SK-N-SH treated with all-trans-retinoic acid at 6 μM for 48 hours (cell line): ENCODE measurements around the gene BUD13.

ENCODE experiments used
- ARNTL ChIP-seq: fragments of 450-650 bp; formaldehyde crosslinking; IDR thresholded peaks from 2 replicates; pipeline ENCODE4 v1.5.0; 2020; ENCODE audit warnings: low read depth, mild to moderate bottlenecking, moderate library complexity, borderline replicate concordance
- BACH2 ChIP-seq: fragments of 250-450 bp; sonication (Bioruptor Pico); IDR thresholded peaks from 2 replicates; pipeline ENCODE4 v1.9.0; 2021; ENCODE audit warnings: mild to moderate bottlenecking, borderline replicate concordance
- CREB5 ChIP-seq: fragments of 250-450 bp; sonication (Bioruptor Pico); IDR thresholded peaks from 2 replicates; pipeline ENCODE4 v1.5.1; 2020; ENCODE audit warnings: low read depth, mild to moderate bottlenecking, moderate library complexity
- CSDC2 ChIP-seq: fragments of 250-450 bp; sonication (Bioruptor Pico); IDR thresholded peaks from 2 replicates; pipeline ENCODE4 v1.5.0; 2020; ENCODE audit warnings: mild to moderate bottlenecking, moderate library complexity
- CSRNP3 ChIP-seq: fragments of 250-450 bp; sonication (Bioruptor Pico); IDR thresholded peaks from 2 replicates; pipeline ENCODE4 v1.5.1; 2021; ENCODE audit warnings: mild to moderate bottlenecking, moderate library complexity
- GLIS3 ChIP-seq: fragments of 250-450 bp; sonication (Bioruptor Pico); IDR thresholded peaks from 2 replicates; pipeline ENCODE4 v1.5.0; 2020; ENCODE audit warnings: mild to moderate bottlenecking, moderate library complexity
- PPARA ChIP-seq: fragments of 250-450 bp; sonication (Bioruptor Pico); IDR thresholded peaks from 2 replicates; pipeline ENCODE4 v1.5.0; 2020; ENCODE audit warnings: mild to moderate bottlenecking, borderline replicate concordance
- RARB ChIP-seq: fragments of 250-450 bp; sonication (Bioruptor Pico); IDR thresholded peaks from 2 replicates; pipeline ENCODE4 v1.8.0; 2021; ENCODE audit warnings: mild to moderate bottlenecking, moderate library complexity
- SNAI2 ChIP-seq: fragments of 250-450 bp; sonication (Bioruptor Pico); IDR thresholded peaks from 2 replicates; pipeline ENCODE4 v1.5.0; 2020; ENCODE audit warnings: mild to moderate bottlenecking, moderate library complexity
- TCF4 ChIP-seq: fragments of 250-450 bp; sonication (Bioruptor Pico); IDR thresholded peaks from 2 replicates; pipeline ENCODE4 v1.8.0; 2021; ENCODE audit warnings: mild to moderate bottlenecking, moderate library complexity, borderline replicate concordance
- ZFP30 ChIP-seq: fragments of 450-650 bp; formaldehyde crosslinking; IDR thresholded peaks from 2 replicates; pipeline ENCODE4 v1.5.0; 2022; ENCODE audit warnings: mild to moderate bottlenecking, moderate library complexity
- ZNF565 ChIP-seq: fragments of 450-650 bp; formaldehyde crosslinking; conservative IDR thresholded peaks from 2 replicates; pipeline ENCODE4 v1.5.0; 2020; ENCODE audit warnings: low read depth, mild to moderate bottlenecking, moderate library complexity
- TF ChIP-seq, protein P1 (sequence below): fragments of 250-450 bp; sonication (Bioruptor Pico); IDR thresholded peaks from 2 replicates; pipeline ENCODE4 v1.8.0; 2020; ENCODE audit warnings: mild to moderate bottlenecking, moderate library complexity, borderline replicate concordance
- TF ChIP-seq, protein P2 (sequence below): fragments of 250-450 bp; sonication (Bioruptor Pico); IDR thresholded peaks from 2 replicates; pipeline ENCODE4 v1.5.0; 2020; ENCODE audit warnings: mild to moderate bottlenecking, moderate library complexity

GRCh38 chr11:116791002-116791812 lies 18.4 kb upstream of the BUD13 start:
- TF ChIP-seq, protein P1, sequence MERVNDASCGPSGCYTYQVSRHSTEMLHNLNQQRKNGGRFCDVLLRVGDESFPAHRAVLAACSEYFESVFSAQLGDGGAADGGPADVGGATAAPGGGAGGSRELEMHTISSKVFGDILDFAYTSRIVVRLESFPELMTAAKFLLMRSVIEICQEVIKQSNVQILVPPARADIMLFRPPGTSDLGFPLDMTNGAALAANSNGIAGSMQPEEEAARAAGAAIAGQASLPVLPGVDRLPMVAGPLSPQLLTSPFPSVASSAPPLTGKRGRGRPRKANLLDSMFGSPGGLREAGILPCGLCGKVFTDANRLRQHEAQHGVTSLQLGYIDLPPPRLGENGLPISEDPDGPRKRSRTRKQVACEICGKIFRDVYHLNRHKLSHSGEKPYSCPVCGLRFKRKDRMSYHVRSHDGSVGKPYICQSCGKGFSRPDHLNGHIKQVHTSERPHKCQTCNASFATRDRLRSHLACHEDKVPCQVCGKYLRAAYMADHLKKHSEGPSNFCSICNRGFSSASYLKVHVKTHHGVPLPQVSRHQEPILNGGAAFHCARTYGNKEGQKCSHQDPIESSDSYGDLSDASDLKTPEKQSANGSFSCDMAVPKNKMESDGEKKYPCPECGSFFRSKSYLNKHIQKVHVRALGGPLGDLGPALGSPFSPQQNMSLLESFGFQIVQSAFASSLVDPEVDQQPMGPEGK (CRISPR knock-in tag), result no peak
- no peak for TF ChIP-seq ARNTL (CRISPR knock-in tag)
- no peak for TF ChIP-seq RARB (CRISPR knock-in tag)
- TF ChIP-seq CSRNP3 (CRISPR knock-in tag), result no peak
- no peak for TF ChIP-seq CSDC2 (CRISPR knock-in tag)
- TF ChIP-seq ZNF565 (CRISPR knock-in tag), result no peak
- TF ChIP-seq, protein P2, sequence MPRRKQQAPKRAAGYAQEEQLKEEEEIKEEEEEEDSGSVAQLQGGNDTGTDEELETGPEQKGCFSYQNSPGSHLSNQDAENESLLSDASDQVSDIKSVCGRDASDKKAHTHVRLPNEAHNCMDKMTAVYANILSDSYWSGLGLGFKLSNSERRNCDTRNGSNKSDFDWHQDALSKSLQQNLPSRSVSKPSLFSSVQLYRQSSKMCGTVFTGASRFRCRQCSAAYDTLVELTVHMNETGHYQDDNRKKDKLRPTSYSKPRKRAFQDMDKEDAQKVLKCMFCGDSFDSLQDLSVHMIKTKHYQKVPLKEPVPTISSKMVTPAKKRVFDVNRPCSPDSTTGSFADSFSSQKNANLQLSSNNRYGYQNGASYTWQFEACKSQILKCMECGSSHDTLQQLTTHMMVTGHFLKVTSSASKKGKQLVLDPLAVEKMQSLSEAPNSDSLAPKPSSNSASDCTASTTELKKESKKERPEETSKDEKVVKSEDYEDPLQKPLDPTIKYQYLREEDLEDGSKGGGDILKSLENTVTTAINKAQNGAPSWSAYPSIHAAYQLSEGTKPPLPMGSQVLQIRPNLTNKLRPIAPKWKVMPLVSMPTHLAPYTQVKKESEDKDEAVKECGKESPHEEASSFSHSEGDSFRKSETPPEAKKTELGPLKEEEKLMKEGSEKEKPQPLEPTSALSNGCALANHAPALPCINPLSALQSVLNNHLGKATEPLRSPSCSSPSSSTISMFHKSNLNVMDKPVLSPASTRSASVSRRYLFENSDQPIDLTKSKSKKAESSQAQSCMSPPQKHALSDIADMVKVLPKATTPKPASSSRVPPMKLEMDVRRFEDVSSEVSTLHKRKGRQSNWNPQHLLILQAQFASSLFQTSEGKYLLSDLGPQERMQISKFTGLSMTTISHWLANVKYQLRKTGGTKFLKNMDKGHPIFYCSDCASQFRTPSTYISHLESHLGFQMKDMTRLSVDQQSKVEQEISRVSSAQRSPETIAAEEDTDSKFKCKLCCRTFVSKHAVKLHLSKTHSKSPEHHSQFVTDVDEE (CRISPR knock-in tag), result no peak
- no peak for TF ChIP-seq BACH2 (CRISPR knock-in tag)
- no peak for TF ChIP-seq CREB5 (CRISPR knock-in tag)
- TF ChIP-seq SNAI2 (CRISPR knock-in tag), result no peak
- TF ChIP-seq GLIS3 (CRISPR knock-in tag), result no peak
- TF ChIP-seq ZFP30 (CRISPR knock-in tag), result no peak
- no peak for TF ChIP-seq PPARA (CRISPR knock-in tag)
- no peak for TF ChIP-seq TCF4 (CRISPR knock-in tag)
